ENCODE data around the gene RNLS. TPM values are rescaled to one million over a fixed set of nuclear protein-coding genes. Genes with fewer than 3 reads are reported as not detected.

RNLS gene
- total RNA-seq, 1 donor from 2014 or later, result 7.0 TPM

- Mint-ChIP-seq H3K4me3 (no peak overlapping the region), H3K27ac (no peak overlapping the region), H3K36me3 (no peaks in the 10 kb centered on the region), H3K27me3 (no peaks in the 10 kb centered on the region), H3K4me1 (ENCODE audit: unreplicated experiment) (peaks cover 20% of the 10 kb centered on the region), H3K9me3 (peaks cover 4% of the 10 kb centered on the region)
- no peak for DNase-seq (ENCODE audit: extremely low spot score, unreplicated experiment)
- no peak for TF ChIP-seq CTCF (conservative IDR thresholded peaks at IDR 0.05)
These were observed 85.2 kb downstream of the RNLS start for GRCh38 chr10:88497913-88498312.

GRCh38 chr10:88494537-88494936, 88.6 kb downstream of the RNLS start:
- H3K4me1 Mint-ChIP-seq (ENCODE audit: unreplicated experiment), result peaks cover 17% of the 10 kb centered on the region
- H3K9me3 Mint-ChIP-seq, result no peaks in the 10 kb centered on the region
- H3K27ac Mint-ChIP-seq, result no peak overlapping the region
- no peaks in the 10 kb centered on the region for H3K36me3 Mint-ChIP-seq
- DNase-seq (ENCODE audit: extremely low spot score, unreplicated experiment), result no peak
- no peak overlapping the region for H3K4me3 Mint-ChIP-seq
- no peaks in the 10 kb centered on the region for H3K27me3 Mint-ChIP-seq
- TF ChIP-seq CTCF (conservative IDR thresholded peaks at IDR 0.05), result no peak

GRCh38 chr10:88493691-88494483, 89.2 kb downstream of the RNLS start:
- H3K27me3 Mint-ChIP-seq, result no peaks in the 10 kb centered on the region
- peaks cover 23% of the 10 kb centered on the region for H3K4me1 Mint-ChIP-seq (ENCODE audit: unreplicated experiment)
- no peak overlapping the region for H3K4me3 Mint-ChIP-seq
- no peaks in the 10 kb centered on the region for H3K36me3 Mint-ChIP-seq
- no peaks in the 10 kb centered on the region for H3K9me3 Mint-ChIP-seq
- H3K27ac Mint-ChIP-seq, result no peak overlapping the region
- TF ChIP-seq CTCF (conservative IDR thresholded peaks at IDR 0.05), result no peak
- no peak for DNase-seq (ENCODE audit: extremely low spot score, unreplicated experiment)

GRCh38 chr10:88491314-88491713, 91.8 kb downstream of the RNLS start:
- Mint-ChIP-seq H3K27me3 (no peaks in the 10 kb centered on the region), H3K4me3 (no peak overlapping the region), H3K9me3 (peaks cover 4% of the 10 kb centered on the region), H3K4me1 (ENCODE audit: unreplicated experiment) (peaks cover 24% of the 10 kb centered on the region), H3K36me3 (no peaks in the 10 kb centered on the region), H3K27ac (no peak overlapping the region)
- no peak for TF ChIP-seq CTCF (conservative IDR thresholded peaks at IDR 0.05)
- DNase-seq (ENCODE audit: extremely low spot score, unreplicated experiment), result no peak

- Mint-ChIP-seq H3K4me1 (ENCODE audit: unreplicated experiment) (peaks cover 24% of the 10 kb centered on the region), H3K36me3 (no peaks in the 10 kb centered on the region), H3K27me3 (no peaks in the 10 kb centered on the region), H3K4me3 (no peak overlapping the region), H3K27ac (no peak overlapping the region), H3K9me3 (peaks cover 4% of the 10 kb centered on the region)
- DNase-seq (ENCODE audit: extremely low spot score, unreplicated experiment), result no peak
- no peak for TF ChIP-seq CTCF (conservative IDR thresholded peaks at IDR 0.05)
These were observed 92.7 kb downstream of the RNLS start for GRCh38 chr10:88490231-88490980.

All from type B pancreatic cell (in vitro differentiated cells).